DOHH2 (cell line): ENCODE results near the gene CAPZB.

ENCODE experiments used
- EZH2phosphoT487 ChIP-seq: fragments of 200-600 bp; sonication (generic); IDR thresholded peaks from 2 replicates; pipeline ENCODE4 v1.6.1; 2017; ENCODE audit warnings: borderline replicate concordance, mild to moderate bottlenecking, antibody characterized with exemption, low read length, moderate library complexity, mixed read lengths
- TF ChIP-seq, protein P1 (sequence below): fragments of 200-600 bp; sonication (generic); IDR thresholded peaks from one replicate; pipeline ENCODE4 v1.5.1; 2014; ENCODE audit warnings: antibody characterized with exemption, mild to moderate bottlenecking, low read depth, low read length; ENCODE audit not compliant: poor library complexity, severe bottlenecking

DNA sequence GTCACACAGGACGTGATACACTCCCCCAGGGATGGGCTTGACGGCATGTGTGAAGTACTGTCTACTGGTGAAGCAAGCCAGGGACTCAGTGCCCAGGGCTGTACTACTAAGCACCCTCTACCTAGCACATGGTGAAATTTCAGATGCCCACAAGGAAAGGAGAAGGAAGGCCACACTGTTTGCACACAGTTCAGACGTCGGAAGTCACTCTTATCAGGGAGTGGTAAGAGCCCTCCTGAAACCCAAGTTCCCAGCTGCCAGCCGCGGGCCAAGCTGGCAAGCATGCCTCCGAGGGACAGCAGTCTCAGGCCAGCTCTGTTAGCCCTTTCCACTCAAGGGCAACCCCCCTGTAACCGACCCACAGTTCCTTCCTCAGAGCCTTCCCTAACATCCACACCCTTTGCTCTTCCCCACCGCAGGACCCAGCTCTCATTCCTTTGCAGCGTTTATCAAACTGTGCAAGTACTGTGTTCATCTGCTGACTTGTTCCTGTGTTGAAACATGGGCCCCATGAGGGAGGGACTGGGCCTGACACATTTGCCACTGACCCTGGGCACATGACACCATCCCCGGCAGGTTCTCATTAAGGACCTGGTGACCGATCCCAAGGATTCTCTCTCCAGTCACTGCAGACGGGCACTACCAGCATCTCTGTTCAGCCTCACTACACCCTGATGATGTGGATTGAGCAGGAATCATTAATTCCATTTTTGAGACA is 114.7 kb downstream of the CAPZB start:
- TF ChIP-seq, protein P1, sequence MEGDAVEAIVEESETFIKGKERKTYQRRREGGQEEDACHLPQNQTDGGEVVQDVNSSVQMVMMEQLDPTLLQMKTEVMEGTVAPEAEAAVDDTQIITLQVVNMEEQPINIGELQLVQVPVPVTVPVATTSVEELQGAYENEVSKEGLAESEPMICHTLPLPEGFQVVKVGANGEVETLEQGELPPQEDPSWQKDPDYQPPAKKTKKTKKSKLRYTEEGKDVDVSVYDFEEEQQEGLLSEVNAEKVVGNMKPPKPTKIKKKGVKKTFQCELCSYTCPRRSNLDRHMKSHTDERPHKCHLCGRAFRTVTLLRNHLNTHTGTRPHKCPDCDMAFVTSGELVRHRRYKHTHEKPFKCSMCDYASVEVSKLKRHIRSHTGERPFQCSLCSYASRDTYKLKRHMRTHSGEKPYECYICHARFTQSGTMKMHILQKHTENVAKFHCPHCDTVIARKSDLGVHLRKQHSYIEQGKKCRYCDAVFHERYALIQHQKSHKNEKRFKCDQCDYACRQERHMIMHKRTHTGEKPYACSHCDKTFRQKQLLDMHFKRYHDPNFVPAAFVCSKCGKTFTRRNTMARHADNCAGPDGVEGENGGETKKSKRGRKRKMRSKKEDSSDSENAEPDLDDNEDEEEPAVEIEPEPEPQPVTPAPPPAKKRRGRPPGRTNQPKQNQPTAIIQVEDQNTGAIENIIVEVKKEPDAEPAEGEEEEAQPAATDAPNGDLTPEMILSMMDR: no peak
- TF ChIP-seq EZH2phosphoT487: no peak
